Kidney epithelial cell (primary cell): ENCODE data around the gene MYO1D. TPM values are rescaled to one million over a fixed set of nuclear protein-coding genes. Genes with fewer than 3 reads are reported as not detected.

ENCODE experiments used
- DNase-seq: peaks from one replicate; pipeline ENCODE4 v3.0.0-alpha.2; 2010; ENCODE audit warnings: low read depth
- H3K27me3 ChIP-seq: 2 replicates; pipeline ENCODE4 v1.6.0; 2011; ENCODE audit warnings: low read length; ENCODE audit not compliant: control insufficient read depth, insufficient read depth
- H3K36me3 ChIP-seq: 2 replicates; pipeline ENCODE4 v1.5.1; 2011; ENCODE audit warnings: low read length; ENCODE audit not compliant: control insufficient read depth, insufficient read depth
- H3K4me3 ChIP-seq: 2 replicates; pipeline ENCODE4 v1.5.1; 2011; ENCODE audit warnings: low read depth, mild to moderate bottlenecking, control low read depth, low read length
- total RNA-seq: library from RNA; depleted of rRNA; stranded (reverse); fragments of >200 nt; gene quantifications from 2 replicates; pipeline ENCODE4 v1.2.3, GENCODE V29; 2015
- TF ChIP-seq, protein P1 (sequence below): IDR thresholded peaks from 2 replicates; pipeline ENCODE4 v1.5.1; 2011; ENCODE audit warnings: mild to moderate bottlenecking, moderate library complexity, low read length, control low read depth, inconsistent platforms; ENCODE audit not compliant: insufficient read depth, poor library complexity, severe bottlenecking

The MYO1D gene
- total RNA-seq, 1 donor from 2014 or later, result 95.5 TPM

- Histone ChIP-seq H3K4me3 (no peak overlapping the region), H3K36me3 (no peaks in the 10 kb centered on the region), H3K27me3 (no peaks in the 10 kb centered on the region)
- no peak for DNase-seq
- TF ChIP-seq, protein P1, sequence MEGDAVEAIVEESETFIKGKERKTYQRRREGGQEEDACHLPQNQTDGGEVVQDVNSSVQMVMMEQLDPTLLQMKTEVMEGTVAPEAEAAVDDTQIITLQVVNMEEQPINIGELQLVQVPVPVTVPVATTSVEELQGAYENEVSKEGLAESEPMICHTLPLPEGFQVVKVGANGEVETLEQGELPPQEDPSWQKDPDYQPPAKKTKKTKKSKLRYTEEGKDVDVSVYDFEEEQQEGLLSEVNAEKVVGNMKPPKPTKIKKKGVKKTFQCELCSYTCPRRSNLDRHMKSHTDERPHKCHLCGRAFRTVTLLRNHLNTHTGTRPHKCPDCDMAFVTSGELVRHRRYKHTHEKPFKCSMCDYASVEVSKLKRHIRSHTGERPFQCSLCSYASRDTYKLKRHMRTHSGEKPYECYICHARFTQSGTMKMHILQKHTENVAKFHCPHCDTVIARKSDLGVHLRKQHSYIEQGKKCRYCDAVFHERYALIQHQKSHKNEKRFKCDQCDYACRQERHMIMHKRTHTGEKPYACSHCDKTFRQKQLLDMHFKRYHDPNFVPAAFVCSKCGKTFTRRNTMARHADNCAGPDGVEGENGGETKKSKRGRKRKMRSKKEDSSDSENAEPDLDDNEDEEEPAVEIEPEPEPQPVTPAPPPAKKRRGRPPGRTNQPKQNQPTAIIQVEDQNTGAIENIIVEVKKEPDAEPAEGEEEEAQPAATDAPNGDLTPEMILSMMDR, result no peak
Observed at GRCh38 chr17:32910769-32911168, 33.8 kb upstream of the MYO1D start.

DNA sequence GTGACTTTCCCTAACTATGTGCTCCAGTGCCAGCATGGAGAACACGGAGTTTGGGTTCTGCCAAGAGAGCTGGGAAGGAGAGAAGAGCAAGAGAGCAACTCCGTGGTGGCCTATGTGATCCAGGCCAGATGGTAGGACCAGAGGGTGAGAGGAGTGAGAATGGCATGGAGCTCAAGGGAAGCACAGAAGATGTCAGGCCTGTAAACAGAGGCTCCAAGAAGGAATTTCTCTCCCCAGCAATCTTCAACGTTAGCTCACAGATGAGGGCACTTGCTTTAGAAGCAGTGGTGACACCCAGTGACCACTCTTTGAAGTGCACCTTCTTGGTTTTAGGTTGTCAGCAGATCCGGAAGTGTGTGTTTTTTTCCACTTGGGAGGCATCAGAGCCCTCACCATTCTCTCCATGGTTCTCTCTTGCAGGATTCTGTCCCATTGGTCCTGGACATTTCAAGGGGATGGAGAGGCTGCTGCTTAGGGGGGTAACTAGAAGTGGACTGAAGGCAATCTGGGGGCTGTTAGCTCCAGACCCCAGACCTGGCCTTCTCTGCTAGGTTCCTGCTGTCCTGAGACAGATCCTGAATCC lies 33.0 kb upstream of the MYO1D start:
- Histone ChIP-seq H3K36me3 (no peaks in the 10 kb centered on the region), H3K27me3 (no peaks in the 10 kb centered on the region), H3K4me3 (no peak overlapping the region)
- peak; percentile 66 for DNase-seq
- TF ChIP-seq, protein P1, result peak; percentile 79

GRCh38 chr17:32907583-32907982 lies 30.7 kb upstream of the MYO1D start:
- DNase-seq, result no peak
- no peak overlapping the region for H3K4me3 ChIP-seq
- no peaks in the 10 kb centered on the region for H3K36me3 ChIP-seq
- no peaks in the 10 kb centered on the region for H3K27me3 ChIP-seq
- TF ChIP-seq, protein P1, result no peak

GRCh38 chr17:32904891-32905290 lies 28.0 kb upstream of the MYO1D start:
- TF ChIP-seq, protein P1, result no peak
- Histone ChIP-seq H3K36me3 (no peaks in the 10 kb centered on the region), H3K27me3 (no peaks in the 10 kb centered on the region), H3K4me3 (no peak overlapping the region)
- no peak for DNase-seq

GRCh38 chr17:32903774-32904673 lies 27.1 kb upstream of the MYO1D start:
- TF ChIP-seq, protein P1, result no peak
- H3K27me3 ChIP-seq, result no peaks in the 10 kb centered on the region
- no peak overlapping the region for H3K4me3 ChIP-seq
- no peaks in the 10 kb centered on the region for H3K36me3 ChIP-seq
- DNase-seq, result no peak
